GM19328 (cell line): ENCODE data around the gene SPAST.
"Not testable (repeated sequence)": the region's sequence is repeated elsewhere in the genome, so short reads cannot be mapped to it uniquely, and the experiment has no call there.

Source experiments
- ATAC-seq: cut with Tn5 transposase; IDR thresholded peaks from one replicate; pipeline ENCODE4 v1.9.1; 2021; ENCODE audit warnings: mild to moderate bottlenecking, moderate library complexity; ENCODE audit not compliant: unreplicated experiment

The SPAST gene

GRCh38 chr2:32119161-32119560, 55.8 kb downstream of the SPAST start:
- no peak for ATAC-seq

GRCh38 chr2:32124660-32125059, 61.3 kb downstream of the SPAST start:
- no peak for ATAC-seq

- no peak for ATAC-seq
Observed at GRCh38 chr2:32128636-32129035, 65.3 kb downstream of the SPAST start.

- ATAC-seq = no peak
Observed at GRCh38 chr2:32129086-32129485, 65.7 kb downstream of the SPAST start.

GRCh38 chr2:32135409-32135808, 72.1 kb downstream of the SPAST start:
- no peak for ATAC-seq

- ATAC-seq = no peak
Observed at GRCh38 chr2:32136097-32136496, 72.7 kb downstream of the SPAST start.

- not testable (repeated sequence) for ATAC-seq
Observed at GRCh38 chr2:32151544-32151943, 88.2 kb downstream of the SPAST start.

GRCh38 chr2:32159678-32160077, 96.3 kb downstream of the SPAST start:
- ATAC-seq = no peak

GRCh38 chr2:32161296-32161695, 97.9 kb downstream of the SPAST start:
- no peak for ATAC-seq

- ATAC-seq = not testable (repeated sequence)
Observed at GRCh38 chr2:32164254-32164653, 100.9 kb downstream of the SPAST start.

- ATAC-seq = not testable (repeated sequence)
Observed at GRCh38 chr2:32165027-32165347, 101.6 kb downstream of the SPAST start.

- no peak for ATAC-seq
Observed at GRCh38 chr2:32166115-32166574, 102.8 kb downstream of the SPAST start.

GRCh38 chr2:32168513-32168912, 105.2 kb downstream of the SPAST start:
- no peak for ATAC-seq

- ATAC-seq = no peak
Observed at GRCh38 chr2:32172870-32173269, 109.5 kb downstream of the SPAST start.

GRCh38 chr2:32182667-32183066, 119.3 kb downstream of the SPAST start:
- ATAC-seq = no peak

- ATAC-seq = no peak
Observed at GRCh38 chr2:32189011-32189410, 125.7 kb downstream of the SPAST start.

GRCh38 chr2:32192418-32192817, 129.1 kb downstream of the SPAST start:
- ATAC-seq = no peak

GRCh38 chr2:32200814-32201213, 137.5 kb downstream of the SPAST start:
- ATAC-seq = no peak

- ATAC-seq = not testable (repeated sequence)
Observed at GRCh38 chr2:32203428-32203827, 140.1 kb downstream of the SPAST start.
